NT2/D1 (cell line): ENCODE results near the gene KATNIP.
A peak's percentile ranks its signal among the peaks of the same experiment; 100 is the strongest.

Source experiments
- DNase-seq: peaks from one replicate; pipeline ENCODE4 v3.0.0-alpha.2; 2011; ENCODE audit warnings: low read depth, low spot score
- H3K27me3 ChIP-seq: 2 replicates; pipeline ENCODE4 v1.6.0; 2011; ENCODE audit warnings: mild to moderate bottlenecking; ENCODE audit not compliant: insufficient read length, insufficient read depth
- H3K36me3 ChIP-seq: 2 replicates; pipeline ENCODE4 v1.6.1; 2011; ENCODE audit warnings: mild to moderate bottlenecking, low read length, mixed read lengths; ENCODE audit not compliant: insufficient read depth, insufficient read length
- H3K4me1 ChIP-seq: 2 replicates; pipeline ENCODE4 v1.5.1; 2011; ENCODE audit not compliant: insufficient read depth, insufficient read length
- H3K4me3 ChIP-seq: 2 replicates; pipeline ENCODE4 v1.5.1; 2011; ENCODE audit warnings: low read depth; ENCODE audit not compliant: insufficient read length
- H3K9ac ChIP-seq: 2 replicates; pipeline ENCODE4 v1.6.0; 2011; ENCODE audit warnings: low read depth; ENCODE audit not compliant: insufficient read length
- H3K9me3 ChIP-seq: 2 replicates; pipeline ENCODE4 v1.5.1; 2011; ENCODE audit warnings: mild to moderate bottlenecking, low read length; ENCODE audit not compliant: insufficient read depth
- SUZ12 ChIP-seq: IDR thresholded peaks from 2 replicates; pipeline ENCODE4 v1.6.1; 2011; ENCODE audit not compliant: insufficient read length, insufficient read depth; ENCODE audit errors: extremely low read depth
- YY1 ChIP-seq: IDR thresholded peaks from 2 replicates; pipeline ENCODE4 v1.6.1; 2011; ENCODE audit not compliant: insufficient read length, insufficient read depth
- ZNF274 ChIP-seq: IDR thresholded peaks from 2 replicates; pipeline ENCODE4 v1.6.1; 2011; ENCODE audit warnings: mild to moderate bottlenecking, low read depth, low read length

Gene KATNIP

GRCh38 chr16:27596411-27596810 lies 46.5 kb downstream of the KATNIP start:
- peaks cover 4% of the 10 kb centered on the region for H3K36me3 ChIP-seq
- TF ChIP-seq YY1 (no peak), ZNF274 (no peak), SUZ12 (no peak)
- H3K4me3 ChIP-seq = no peak overlapping the region
- no peaks in the 10 kb centered on the region for H3K27me3 ChIP-seq
- H3K9me3 ChIP-seq = no peaks in the 10 kb centered on the region
- DNase-seq = no peak
- no peak overlapping the region for H3K9ac ChIP-seq
- H3K4me1 ChIP-seq = peaks cover 23% of the 10 kb centered on the region

GRCh38 chr16:27597361-27597760 lies 47.4 kb downstream of the KATNIP start:
- Histone ChIP-seq H3K4me3 (no peak overlapping the region), H3K36me3 (peaks cover 4% of the 10 kb centered on the region), H3K27me3 (no peaks in the 10 kb centered on the region), H3K9ac (no peak overlapping the region), H3K9me3 (no peaks in the 10 kb centered on the region), H3K4me1 (peaks cover 29% of the 10 kb centered on the region)
- no peak for TF ChIP-seq ZNF274
- TF ChIP-seq YY1 = no peak
- TF ChIP-seq SUZ12 = no peak
- no peak for DNase-seq

- Histone ChIP-seq H3K4me1 (peaks cover 29% of the 10 kb centered on the region), H3K9me3 (no peaks in the 10 kb centered on the region), H3K27me3 (no peaks in the 10 kb centered on the region), H3K9ac (no peak overlapping the region), H3K4me3 (no peak overlapping the region), H3K36me3 (peaks cover 4% of the 10 kb centered on the region)
- no peak for TF ChIP-seq ZNF274
- TF ChIP-seq YY1 = no peak
- no peak for TF ChIP-seq SUZ12
- DNase-seq = no peak
Observed at GRCh38 chr16:27598220-27598619, 48.3 kb downstream of the KATNIP start.

GRCh38 chr16:27598931-27599565 lies 49.1 kb downstream of the KATNIP start:
- Histone ChIP-seq H3K4me1 (peaks cover 29% of the 10 kb centered on the region), H3K9me3 (no peaks in the 10 kb centered on the region), H3K36me3 (peaks cover 4% of the 10 kb centered on the region), H3K9ac (no peak overlapping the region), H3K4me3 (no peak overlapping the region), H3K27me3 (no peaks in the 10 kb centered on the region)
- TF ChIP-seq YY1 (no peak), SUZ12 (no peak), ZNF274 (no peak)
- no peak for DNase-seq

GRCh38 chr16:27599606-27600005 lies 49.7 kb downstream of the KATNIP start:
- H3K9ac ChIP-seq = peak overlapping the region; percentile 46
- no peak for TF ChIP-seq ZNF274
- no peak for TF ChIP-seq SUZ12
- TF ChIP-seq YY1 = no peak
- no peaks in the 10 kb centered on the region for H3K9me3 ChIP-seq
- H3K4me1 ChIP-seq = peaks cover 29% of the 10 kb centered on the region
- no peak overlapping the region for H3K4me3 ChIP-seq
- peaks cover 4% of the 10 kb centered on the region for H3K36me3 ChIP-seq
- H3K27me3 ChIP-seq = no peaks in the 10 kb centered on the region
- no peak for DNase-seq
